ENCODE data around the gene UHRF2. TPM values are rescaled to one million over a fixed set of nuclear protein-coding genes. Genes with fewer than 3 reads are reported as not detected.
A peak's percentile ranks its signal among the peaks of the same experiment; 100 is the strongest.

The UHRF2 gene
- polyA plus RNA-seq, 3 donors = 1.6 to 36.4 (median 7.7) TPM

DNA sequence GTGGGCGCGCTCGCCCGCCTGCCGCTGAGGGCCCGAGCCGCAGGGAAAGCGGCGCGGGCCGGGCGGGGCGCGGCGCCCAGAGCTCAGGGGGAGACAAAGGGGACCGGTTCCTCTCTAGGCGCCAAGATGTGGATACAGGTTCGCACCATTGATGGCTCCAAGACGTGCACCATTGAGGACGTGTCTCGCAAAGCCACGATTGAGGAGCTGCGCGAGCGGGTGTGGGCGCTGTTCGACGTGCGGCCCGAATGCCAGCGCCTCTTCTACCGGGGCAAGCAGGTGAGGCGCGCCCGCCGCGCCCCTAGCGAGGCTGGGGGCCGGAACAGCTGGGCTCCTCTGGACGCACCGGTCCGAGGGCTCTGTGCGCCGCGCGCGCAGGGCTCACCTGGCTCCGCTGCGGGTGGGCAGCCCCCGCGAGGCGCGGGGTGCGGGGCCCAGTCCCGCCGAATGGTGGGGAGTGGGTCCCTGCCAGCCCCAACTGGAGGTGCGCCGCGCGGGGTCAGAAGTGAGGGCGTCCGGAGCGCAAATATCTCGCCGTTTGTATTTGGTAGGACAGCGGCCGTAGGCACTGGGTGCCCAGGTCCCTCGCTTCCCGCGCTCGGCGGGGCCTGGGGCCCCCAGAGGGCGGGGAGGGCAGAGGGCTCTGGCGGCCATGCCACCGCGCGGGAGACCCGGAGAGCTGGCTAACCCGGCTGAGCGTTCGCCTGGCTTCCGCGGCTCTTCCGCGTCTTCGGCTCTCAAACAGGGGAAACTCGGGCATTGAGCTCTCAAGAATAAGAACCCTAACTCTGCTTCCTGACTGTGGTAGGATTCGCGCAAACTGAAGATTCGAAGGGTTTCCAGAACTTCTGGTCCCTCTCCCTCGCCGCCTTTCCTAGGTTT is 607 bp downstream of the UHRF2 start:
- H4K20me1 ChIP-seq (ENCODE audit: insufficient read depth, low read length) = peaks cover 48% of the 10 kb centered on the region

DNA sequence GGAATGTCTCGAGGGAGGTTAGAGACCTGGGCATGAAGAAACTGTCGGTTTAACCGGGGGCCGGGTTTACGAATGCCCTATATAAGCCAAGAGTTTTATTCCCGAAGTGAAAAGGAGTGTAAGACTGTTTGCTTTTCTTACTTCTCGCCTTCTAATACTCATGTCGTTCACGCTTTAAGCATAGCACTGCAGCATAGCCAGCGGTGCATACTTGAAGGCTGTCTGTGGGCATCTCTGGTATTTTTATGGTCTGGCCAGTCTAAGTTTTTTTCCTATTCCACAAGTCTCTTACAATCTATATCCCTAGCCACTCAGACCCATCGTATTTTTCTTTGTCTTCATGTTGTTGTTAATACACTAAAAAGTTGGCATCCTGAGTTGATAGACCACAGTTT is 1.2 kb downstream of the UHRF2 start:
- Mint-ChIP-seq H3K4me3 (peak overlapping the region; percentile 87 to 92), H3K27ac (peak overlapping the region; percentile 62 to 87 (median 85)), H3K4me1 (peaks cover 48% of the 10 kb centered on the region), H3K27me3 (ENCODE audit: low read depth in 3 of 3) (peaks cover 0 to 1% (median 0%) of the 10 kb centered on the region in 3 donors), H3K36me3 (peaks cover 3 to 6% of the 10 kb centered on the region in 2 donors), H3K9me3 (peaks cover 0 to 5% (median 0%) of the 10 kb centered on the region in 7 donors)
- no peak for DNase-seq
- Histone ChIP-seq H3K9ac (ENCODE audit: insufficient read depth, low read length, poor library complexity, severe bottlenecking) (peak overlapping the region; percentile 83), H2AFZ (ENCODE audit: insufficient read depth, low read depth, low read length, poor library complexity, severe bottlenecking) (peak overlapping the region; percentile 99), H4K20me1 (ENCODE audit: insufficient read depth, low read length) (peaks cover 54% of the 10 kb centered on the region), H3K27ac (ENCODE audit: low read depth in 1 of 2, low read length in 2 of 2) (peak overlapping the region; percentile 36 to 84), H3K4me3 (replicated peaks in 1 of 3; ENCODE audit: low read depth in 2 of 3, low read length in 3 of 3) (peak overlapping the region; percentile 55 to 88 (median 81)), H3K79me2 (ENCODE audit: insufficient read depth, low read length) (peaks cover 71% of the 10 kb centered on the region), H3K4me1 (ENCODE audit: control insufficient read depth in 1 of 2, insufficient read depth in 2 of 2, low read length in 2 of 2) (peaks cover 35 to 69% of the 10 kb centered on the region in 2 donors), H3K36me3 (replicated peaks in 1 of 2; ENCODE audit: control insufficient read depth in 1 of 2, insufficient read depth in 2 of 2, low read length in 2 of 2) (no peaks in the 10 kb centered on the region), H3K27me3 (ENCODE audit: control insufficient read depth in 2 of 2, insufficient read depth in 2 of 2, low read length in 2 of 2) (no peaks in the 10 kb centered on the region), H3K4me2 (replicated peaks; ENCODE audit: extremely low read depth, low read length, poor library complexity, severe bottlenecking) (peak overlapping the region; percentile 97), H3K9me3 (replicated peaks in 1 of 2; ENCODE audit: control insufficient read depth in 1 of 2, insufficient read depth in 1 of 2, low read length in 2 of 2) (no peaks in the 10 kb centered on the region)
- intact Hi-C loops (cut with micrococcal nuclease) = loop anchor here in 1 of 2 donors (10.0 kb wide), 1 partner anchor 341 kb away; the partner anchor contains the start of gene KDM4C
- WGBS (ENCODE audit: insufficient coverage) = 0% methylated on average over 4 of the region's 11 CpGs
- TF ChIP-seq, protein P1, sequence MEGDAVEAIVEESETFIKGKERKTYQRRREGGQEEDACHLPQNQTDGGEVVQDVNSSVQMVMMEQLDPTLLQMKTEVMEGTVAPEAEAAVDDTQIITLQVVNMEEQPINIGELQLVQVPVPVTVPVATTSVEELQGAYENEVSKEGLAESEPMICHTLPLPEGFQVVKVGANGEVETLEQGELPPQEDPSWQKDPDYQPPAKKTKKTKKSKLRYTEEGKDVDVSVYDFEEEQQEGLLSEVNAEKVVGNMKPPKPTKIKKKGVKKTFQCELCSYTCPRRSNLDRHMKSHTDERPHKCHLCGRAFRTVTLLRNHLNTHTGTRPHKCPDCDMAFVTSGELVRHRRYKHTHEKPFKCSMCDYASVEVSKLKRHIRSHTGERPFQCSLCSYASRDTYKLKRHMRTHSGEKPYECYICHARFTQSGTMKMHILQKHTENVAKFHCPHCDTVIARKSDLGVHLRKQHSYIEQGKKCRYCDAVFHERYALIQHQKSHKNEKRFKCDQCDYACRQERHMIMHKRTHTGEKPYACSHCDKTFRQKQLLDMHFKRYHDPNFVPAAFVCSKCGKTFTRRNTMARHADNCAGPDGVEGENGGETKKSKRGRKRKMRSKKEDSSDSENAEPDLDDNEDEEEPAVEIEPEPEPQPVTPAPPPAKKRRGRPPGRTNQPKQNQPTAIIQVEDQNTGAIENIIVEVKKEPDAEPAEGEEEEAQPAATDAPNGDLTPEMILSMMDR (IDR thresholded peaks at IDR 0.05) = no peak

More for the DNA sequence above, 607 bp downstream of the UHRF2 start:
- under 1% methylated on average over 92 of the region's 92 CpGs for WGBS (ENCODE audit: insufficient coverage)
- intact Hi-C loops (cut with micrococcal nuclease) = loop anchor here in 1 of 2 donors (10.0 kb wide), 1 partner anchor 341 kb away; the partner anchor contains the start of gene KDM4C
- Mint-ChIP-seq H3K4me1 (peaks cover 42% of the 10 kb centered on the region), H3K27ac (peak overlapping the region; percentile 71 to 87 (median 85)), H3K27me3 (ENCODE audit: low read depth in 3 of 3) (peaks cover 0 to 1% (median 0%) of the 10 kb centered on the region in 3 donors), H3K4me3 (peak overlapping the region; percentile 87 to 92), H3K36me3 (peaks cover 3 to 6% of the 10 kb centered on the region in 2 donors), H3K9me3 (peaks cover 0 to 5% (median 0%) of the 10 kb centered on the region in 7 donors)
- peak overlapping the region; percentile 36 to 84 for H3K27ac ChIP-seq (ENCODE audit: low read depth in 1 of 2, low read length in 2 of 2)
- H2AFZ ChIP-seq (ENCODE audit: insufficient read depth, low read depth, low read length, poor library complexity, severe bottlenecking) = peak overlapping the region; percentile 99
- H3K36me3 ChIP-seq (replicated peaks in 1 of 2; ENCODE audit: control insufficient read depth in 1 of 2, insufficient read depth in 2 of 2, low read length in 2 of 2) = no peaks in the 10 kb centered on the region
- peaks cover 64% of the 10 kb centered on the region for H3K79me2 ChIP-seq (ENCODE audit: insufficient read depth, low read length)
- H3K4me3 ChIP-seq (replicated peaks in 1 of 3; ENCODE audit: low read depth in 2 of 3, low read length in 3 of 3) = peak overlapping the region; percentile 55 to 88 (median 81)
- no peaks in the 10 kb centered on the region for H3K27me3 ChIP-seq (ENCODE audit: control insufficient read depth in 2 of 2, insufficient read depth in 2 of 2, low read length in 2 of 2)
- H3K4me2 ChIP-seq (replicated peaks; ENCODE audit: extremely low read depth, low read length, poor library complexity, severe bottlenecking) = peak overlapping the region; percentile 97
- H3K4me1 ChIP-seq (ENCODE audit: control insufficient read depth in 1 of 2, insufficient read depth in 2 of 2, low read length in 2 of 2) = peaks cover 35 to 62% of the 10 kb centered on the region in 2 donors
- peak overlapping the region; percentile 83 for H3K9ac ChIP-seq (ENCODE audit: insufficient read depth, low read length, poor library complexity, severe bottlenecking)
- peak in 1 of 3 donors; percentile 16 for DNase-seq
- H3K9me3 ChIP-seq (replicated peaks in 1 of 2; ENCODE audit: control insufficient read depth in 1 of 2, insufficient read depth in 1 of 2, low read length in 2 of 2) = no peaks in the 10 kb centered on the region
- TF ChIP-seq, protein P1 (IDR thresholded peaks at IDR 0.05) = no peak
